T1000 (cell line): Measurements from ENCODE around the gene ZC3H11A.

Experiments used
- DNase-seq: peaks from one replicate; lab custom pipeline; 2025; ENCODE audit warnings: mixed read lengths; lab: John Stamatoyannopoulos, UW

ZC3H11A gene

DNA sequence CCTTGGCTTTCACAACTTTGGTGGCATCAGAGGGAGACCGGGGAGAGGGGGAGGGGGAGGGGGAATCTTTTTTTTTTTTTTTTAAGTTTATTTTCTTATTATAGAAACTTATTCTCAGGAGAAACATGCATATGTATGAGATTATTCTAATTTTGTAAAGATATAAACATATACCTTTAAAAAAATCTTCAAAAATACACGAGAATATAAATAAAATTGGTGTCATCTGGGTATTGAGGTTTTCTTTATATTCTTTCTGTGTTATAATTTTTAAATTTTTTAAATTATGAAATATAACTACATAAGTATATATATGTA, 47.1 kb downstream of the ZC3H11A start:
- DNase-seq = no peak

DNA sequence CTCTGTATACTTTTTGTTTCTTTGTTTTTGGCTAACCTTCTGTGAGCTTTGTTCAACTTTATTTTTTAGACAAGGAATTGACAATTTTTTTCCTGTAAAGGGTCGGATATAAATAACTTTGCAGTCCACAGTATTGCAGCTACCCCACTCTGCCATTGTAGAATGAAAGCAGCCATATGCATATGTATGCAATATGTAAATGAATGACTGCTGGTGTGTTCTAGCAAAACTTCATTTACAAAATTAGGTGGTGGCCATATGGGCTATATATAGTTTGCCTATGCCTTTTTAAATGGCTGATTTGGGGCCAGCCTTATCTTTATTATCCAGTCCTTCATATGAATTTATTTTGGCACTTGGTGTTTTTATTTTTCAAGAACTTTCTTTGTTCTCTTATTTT, 48.0 kb downstream of the ZC3H11A start:
- no peak for DNase-seq
